ENCODE measurements around the gene ERBB4. TPM values are rescaled to one million over a fixed set of nuclear protein-coding genes. Genes with fewer than 3 reads are reported as not detected.

The ERBB4 gene
- total RNA-seq, 4 donors from 2014 or later = 1.6 to 5.7 (median 3.5) TPM

GRCh38 chr2:212318636-212319035 is 220.0 kb downstream of the ERBB4 start:
- Histone ChIP-seq H3K4me3 (no peak overlapping the region), H3K27ac (no peak overlapping the region), H3K36me3 (no peaks in the 10 kb centered on the region), H3K9me3 (no peaks in the 10 kb centered on the region), H3K27me3 (no peaks in the 10 kb centered on the region), H3K4me1 (no peaks in the 10 kb centered on the region)
- ATAC-seq (no peak), DNase-seq (no peak)
- intact Hi-C loops (cut with DNase I; ENCODE audit: low total_unique reads) = no loop called here
- TF ChIP-seq CTCF (IDR thresholded peaks at IDR 0.05 in 4 of 5, conservative IDR thresholded peaks at IDR 0.05 in 1 of 5) (no peak), POLR2A (IDR thresholded peaks at IDR 0.05) (no peak)
- in situ Hi-C loops (cut with MboI; ENCODE audit: low sequenced_read_pairs in 4 of 4) = no loop called here

- ATAC-seq (no peak), DNase-seq (no peak)
- in situ Hi-C loops (cut with MboI; ENCODE audit: low sequenced_read_pairs in 4 of 4) (no loop called here), intact Hi-C loops (cut with DNase I; ENCODE audit: low total_unique reads) (no loop called here)
- no peak for TF ChIP-seq CTCF (IDR thresholded peaks at IDR 0.05 in 4 of 5, conservative IDR thresholded peaks at IDR 0.05 in 1 of 5)
- no peak for TF ChIP-seq POLR2A (IDR thresholded peaks at IDR 0.05)
- H3K4me3 ChIP-seq = no peak overlapping the region
- H3K4me1 ChIP-seq = no peaks in the 10 kb centered on the region
- no peaks in the 10 kb centered on the region for H3K27me3 ChIP-seq
- no peaks in the 10 kb centered on the region for H3K36me3 ChIP-seq
- H3K27ac ChIP-seq = no peak overlapping the region
- H3K9me3 ChIP-seq = no peaks in the 10 kb centered on the region
These were observed 223.9 kb downstream of the ERBB4 start for GRCh38 chr2:212314680-212315079.

- no peaks in the 10 kb centered on the region for H3K27me3 ChIP-seq
- H3K4me3 ChIP-seq = no peak overlapping the region
- no peaks in the 10 kb centered on the region for H3K9me3 ChIP-seq
- no peak for DNase-seq
- no peak overlapping the region for H3K27ac ChIP-seq
- TF ChIP-seq CTCF (IDR thresholded peaks at IDR 0.05 in 4 of 5, conservative IDR thresholded peaks at IDR 0.05 in 1 of 5) (no peak), POLR2A (IDR thresholded peaks at IDR 0.05) (no peak)
- H3K4me1 ChIP-seq = no peaks in the 10 kb centered on the region
- no peak for ATAC-seq
- in situ Hi-C loops (cut with MboI; ENCODE audit: low sequenced_read_pairs in 4 of 4) (no loop called here), intact Hi-C loops (cut with DNase I; ENCODE audit: low total_unique reads) (no loop called here)
- no peaks in the 10 kb centered on the region for H3K36me3 ChIP-seq
These were observed 226.7 kb downstream of the ERBB4 start for GRCh38 chr2:212311807-212312404.

- H3K36me3 ChIP-seq = no peaks in the 10 kb centered on the region
- no peak for DNase-seq
- H3K4me1 ChIP-seq = no peaks in the 10 kb centered on the region
- no peak overlapping the region for H3K4me3 ChIP-seq
- in situ Hi-C loops (cut with MboI; ENCODE audit: low sequenced_read_pairs in 4 of 4) (no loop called here), intact Hi-C loops (cut with DNase I; ENCODE audit: low total_unique reads) (no loop called here)
- no peaks in the 10 kb centered on the region for H3K9me3 ChIP-seq
- H3K27ac ChIP-seq = no peak overlapping the region
- no peak for ATAC-seq
- TF ChIP-seq POLR2A (IDR thresholded peaks at IDR 0.05) (no peak), CTCF (IDR thresholded peaks at IDR 0.05 in 4 of 5, conservative IDR thresholded peaks at IDR 0.05 in 1 of 5) (no peak)
- no peaks in the 10 kb centered on the region for H3K27me3 ChIP-seq
These were observed 238.7 kb downstream of the ERBB4 start for GRCh38 chr2:212299943-212300342.

GRCh38 chr2:212299333-212299732 is 239.3 kb downstream of the ERBB4 start:
- H3K4me3 ChIP-seq = no peak overlapping the region
- in situ Hi-C loops (cut with MboI; ENCODE audit: low sequenced_read_pairs in 4 of 4) (no loop called here), intact Hi-C loops (cut with DNase I; ENCODE audit: low total_unique reads) (no loop called here)
- ATAC-seq (no peak), DNase-seq (no peak)
- no peak overlapping the region for H3K27ac ChIP-seq
- no peaks in the 10 kb centered on the region for H3K9me3 ChIP-seq
- no peaks in the 10 kb centered on the region for H3K36me3 ChIP-seq
- H3K27me3 ChIP-seq = no peaks in the 10 kb centered on the region
- TF ChIP-seq CTCF (IDR thresholded peaks at IDR 0.05 in 4 of 5, conservative IDR thresholded peaks at IDR 0.05 in 1 of 5) (no peak), POLR2A (IDR thresholded peaks at IDR 0.05) (no peak)
- H3K4me1 ChIP-seq = no peaks in the 10 kb centered on the region

Measured in gastrocnemius medialis (tissue), 4 donors.